MG63 (cell line): ENCODE results near the gene NKX1-1. TPM values are rescaled to one million over a fixed set of nuclear protein-coding genes. Genes with fewer than 3 reads are reported as not detected.

Experiments used
- DNase-seq: peaks from one replicate; pipeline ENCODE4 v3.0.0-alpha.2; 2020
- H3K27me3 ChIP-seq: fragments of 250-450 bp; sonication (Bioruptor Pico); 2 replicates; pipeline ENCODE4 v1.5.1; 2020; ENCODE audit warnings: mild to moderate bottlenecking, moderate library complexity
- H3K36me3 ChIP-seq: fragments of 250-450 bp; sonication (Bioruptor Pico); 2 replicates; pipeline ENCODE4 v1.5.1; 2020; ENCODE audit warnings: mild to moderate bottlenecking, moderate library complexity
- H3K4me3 ChIP-seq: fragments of 250-450 bp; sonication (Bioruptor Pico); 2 replicates; pipeline ENCODE4 v1.5.1; 2020; ENCODE audit warnings: mild to moderate bottlenecking, moderate library complexity
- H3K9me3 ChIP-seq: fragments of 250-450 bp; sonication (Bioruptor Pico); 2 replicates; pipeline ENCODE4 v1.5.1; 2020; ENCODE audit warnings: mild to moderate bottlenecking, moderate library complexity
- total RNA-seq: library from RNA; depleted of rRNA; stranded (reverse); fragments of >200 nt; shearing (Covaris generic); gene quantifications from 2 replicates; pipeline ENCODE4 v1.2.3, GENCODE V29; 2014; ENCODE audit warnings: low replicate concordance

The NKX1-1 gene
- total RNA-seq, 1 experiment from 2014 or later, result not detected

- no peaks in the 10 kb centered on the region for H3K36me3 ChIP-seq
- no peak for DNase-seq
- no peak overlapping the region for H3K4me3 ChIP-seq
- peaks cover 29% of the 10 kb centered on the region for H3K27me3 ChIP-seq
- H3K9me3 ChIP-seq, result no peaks in the 10 kb centered on the region
Measured at GRCh38 chr4:1409491-1410425, 3.5 kb upstream of the NKX1-1 start.

DNA sequence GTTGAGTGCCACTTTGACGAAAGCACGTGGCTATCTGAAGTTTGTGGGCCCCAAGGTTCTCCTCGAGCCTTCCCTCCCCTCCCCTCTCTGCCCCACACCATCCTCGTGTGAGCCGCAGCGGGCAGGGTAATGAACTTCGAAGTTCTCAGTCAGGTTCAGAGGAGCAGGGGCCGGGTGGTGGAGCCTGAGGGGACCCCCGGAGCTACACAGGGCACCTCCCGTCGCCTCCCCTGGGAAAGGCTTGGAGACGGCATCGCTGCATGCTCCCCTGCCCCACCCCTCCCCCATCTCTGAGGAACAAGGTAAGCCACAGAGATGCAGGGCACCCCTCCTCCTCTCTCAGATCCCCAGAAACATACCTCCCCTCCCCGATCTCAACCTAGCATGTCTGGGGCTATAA, 2.8 kb upstream of the NKX1-1 start:
- no peak for DNase-seq
- H3K36me3 ChIP-seq, result no peaks in the 10 kb centered on the region
- H3K9me3 ChIP-seq, result no peaks in the 10 kb centered on the region
- no peak overlapping the region for H3K4me3 ChIP-seq
- peaks cover 35% of the 10 kb centered on the region for H3K27me3 ChIP-seq

GRCh38 chr4:1408418-1408817, 2.2 kb upstream of the NKX1-1 start:
- Histone ChIP-seq H3K9me3 (no peaks in the 10 kb centered on the region), H3K4me3 (no peak overlapping the region), H3K27me3 (peaks cover 38% of the 10 kb centered on the region), H3K36me3 (no peaks in the 10 kb centered on the region)
- no peak for DNase-seq

DNA sequence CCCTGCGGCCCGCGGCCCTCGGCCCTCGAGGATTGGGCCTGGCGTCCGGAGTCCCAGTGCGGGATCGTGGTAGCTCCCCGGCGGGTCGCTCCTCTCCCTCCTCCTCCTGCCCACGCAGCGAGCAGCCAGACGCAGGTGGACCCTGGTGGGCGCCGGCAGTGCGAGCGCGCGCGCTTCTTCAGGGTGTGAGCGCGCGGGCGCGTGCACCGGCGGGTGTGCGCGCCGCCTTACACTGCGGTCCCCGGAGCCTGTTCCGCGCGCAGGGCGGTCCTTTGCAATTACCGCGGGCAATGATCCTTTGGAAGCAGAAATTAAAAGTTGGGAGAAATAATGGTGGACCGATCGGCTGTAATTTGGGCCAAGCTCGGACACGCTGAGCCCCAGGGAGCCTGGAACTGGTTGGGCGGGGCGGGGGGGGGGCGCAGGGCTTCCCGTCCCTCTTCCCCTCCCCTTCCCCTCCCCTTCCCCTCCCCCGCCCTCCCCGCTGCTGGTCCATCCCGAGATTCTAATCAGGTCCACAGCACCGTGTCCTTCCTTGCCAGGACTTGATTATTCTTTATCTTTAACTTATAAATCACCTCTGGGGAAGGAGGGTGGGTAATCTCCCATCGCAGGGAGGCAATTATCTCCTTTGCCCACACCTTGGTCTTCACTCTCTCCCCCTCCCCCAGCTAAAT, 1.6 kb upstream of the NKX1-1 start:
- no peaks in the 10 kb centered on the region for H3K9me3 ChIP-seq
- no peaks in the 10 kb centered on the region for H3K36me3 ChIP-seq
- no peak overlapping the region for H3K4me3 ChIP-seq
- H3K27me3 ChIP-seq, result peaks cover 33% of the 10 kb centered on the region
- no peak for DNase-seq

DNA sequence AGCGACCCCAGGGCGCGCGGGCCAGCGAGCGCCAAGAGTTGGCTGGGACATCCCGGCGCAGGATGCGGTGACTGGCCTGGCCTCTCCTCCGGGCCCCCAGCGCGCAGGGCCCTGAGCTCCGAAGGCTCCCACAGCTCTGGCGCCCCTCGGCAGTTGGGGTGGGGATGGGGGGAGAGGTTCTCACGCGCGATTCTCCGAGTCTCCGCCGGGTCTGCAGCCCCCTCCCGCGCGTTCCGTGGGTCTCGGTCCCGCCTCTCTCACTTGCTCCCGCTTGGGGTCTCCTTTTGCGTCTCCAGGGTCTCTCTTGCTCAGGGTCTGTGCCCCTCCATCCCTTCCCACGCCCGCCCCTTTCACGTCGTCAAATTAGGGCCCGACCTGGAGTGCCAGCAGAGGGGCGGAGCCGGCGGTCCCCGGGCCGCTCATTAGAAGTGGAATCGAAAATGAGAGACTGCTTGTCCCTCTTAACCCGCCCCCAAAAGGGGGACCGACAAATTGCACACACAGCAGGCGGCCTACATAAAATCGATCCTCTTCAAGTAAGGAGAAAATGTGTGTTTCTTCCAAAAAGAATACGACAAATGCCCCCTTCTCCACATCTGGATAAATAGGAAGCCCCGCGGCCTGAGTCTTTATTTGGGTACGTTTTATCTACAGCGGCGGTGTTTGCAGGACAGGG, 877 bp upstream of the NKX1-1 start:
- DNase-seq, result no peak
- Histone ChIP-seq H3K27me3 (peaks cover 39% of the 10 kb centered on the region), H3K9me3 (no peaks in the 10 kb centered on the region), H3K36me3 (no peaks in the 10 kb centered on the region), H3K4me3 (no peak overlapping the region)

DNA sequence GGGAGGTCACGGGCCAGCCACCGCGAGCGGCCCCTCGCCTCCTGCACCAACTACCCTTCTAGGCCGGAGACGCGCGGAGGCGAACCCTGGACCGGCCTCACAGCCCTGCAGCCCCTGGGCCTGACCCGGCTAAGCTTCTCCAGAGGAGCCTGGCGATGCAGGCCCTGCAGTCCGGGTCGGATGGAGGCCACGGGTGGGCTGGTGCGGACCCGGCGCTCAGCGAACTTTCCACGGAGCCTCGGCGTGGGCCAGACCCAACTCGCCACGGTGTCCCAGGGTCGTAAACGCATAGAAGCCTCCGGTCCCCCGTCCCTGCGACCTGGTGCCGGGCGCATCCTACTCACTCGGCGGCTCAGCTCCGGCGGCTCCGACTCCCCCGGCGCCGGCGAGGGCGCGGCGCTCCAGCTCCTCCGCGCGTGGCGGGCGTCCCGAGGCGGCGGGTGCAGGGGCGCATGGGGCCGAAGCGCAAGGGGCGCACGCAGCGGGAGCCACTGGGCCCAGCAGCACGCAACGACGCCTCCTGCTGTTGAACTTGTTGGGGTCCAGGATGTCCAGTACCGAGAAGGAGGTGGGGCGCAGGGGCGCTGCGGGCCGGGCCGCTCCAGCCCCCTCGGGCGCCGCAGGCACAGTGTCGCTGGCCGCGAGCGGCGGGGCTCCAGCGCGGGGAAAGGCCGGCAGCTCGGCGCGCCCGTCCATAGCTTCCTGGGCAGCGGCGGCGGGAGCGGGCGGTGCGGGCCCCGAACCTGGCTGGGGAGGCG, 427 bp downstream of the NKX1-1 start:
- Histone ChIP-seq H3K36me3 (no peaks in the 10 kb centered on the region), H3K4me3 (no peak overlapping the region), H3K27me3 (peaks cover 41% of the 10 kb centered on the region), H3K9me3 (no peaks in the 10 kb centered on the region)
- no peak for DNase-seq

DNA sequence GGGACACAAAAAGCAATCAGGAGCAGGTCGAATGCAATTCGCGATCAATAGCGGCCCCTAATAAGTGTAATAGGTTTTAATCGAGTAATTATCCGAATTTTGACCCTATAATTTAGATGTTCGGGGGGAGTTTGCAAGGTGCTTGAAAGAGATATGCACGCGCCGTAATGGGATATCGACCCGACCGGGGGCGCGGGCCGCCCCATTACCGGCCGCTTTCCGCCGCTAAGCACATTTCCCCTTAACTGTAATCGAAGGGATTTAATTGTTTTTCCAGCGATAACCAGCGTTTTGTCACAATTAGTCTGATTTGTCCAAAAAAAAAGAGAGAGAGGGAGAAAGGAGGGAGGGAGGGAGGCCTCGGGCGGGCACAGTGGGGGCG, 997 bp downstream of the NKX1-1 start:
- Histone ChIP-seq H3K9me3 (no peaks in the 10 kb centered on the region), H3K27me3 (peaks cover 41% of the 10 kb centered on the region), H3K4me3 (no peak overlapping the region), H3K36me3 (no peaks in the 10 kb centered on the region)
- DNase-seq, result no peak

DNA sequence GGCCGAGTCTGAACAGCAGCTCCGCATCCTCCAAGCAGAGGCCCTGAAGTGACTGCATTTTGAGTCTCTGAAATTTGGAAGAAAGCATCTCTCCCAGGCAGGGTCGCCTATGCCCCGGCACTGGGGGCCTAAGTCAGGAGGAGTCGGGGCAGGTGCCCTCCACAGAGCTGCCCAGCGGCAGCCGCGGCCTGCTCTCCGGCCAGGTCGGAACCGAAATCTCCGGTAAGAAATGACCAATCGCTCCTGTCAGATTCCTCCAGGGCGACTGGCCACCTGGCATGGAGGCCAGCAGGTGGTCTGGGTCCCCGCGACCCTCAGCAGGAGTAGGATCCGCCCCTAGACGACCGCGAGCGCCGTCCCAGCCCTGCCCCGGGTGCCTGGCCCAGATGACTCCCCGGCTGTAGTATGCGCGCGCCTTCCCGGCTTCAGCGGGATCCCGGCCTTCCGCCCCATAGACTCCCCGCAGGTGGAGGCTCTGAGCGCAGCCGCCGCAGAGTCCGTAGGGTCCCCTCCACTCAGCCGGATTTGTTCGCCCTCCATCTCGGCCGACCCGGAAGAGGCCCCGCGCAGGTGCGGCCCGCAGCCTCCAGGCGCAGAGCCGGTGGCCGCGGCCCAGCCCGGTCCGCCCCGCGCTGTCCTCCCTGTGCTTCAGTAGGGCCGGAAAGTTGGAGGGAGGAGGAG, 1.5 kb downstream of the NKX1-1 start:
- H3K4me3 ChIP-seq, result no peak overlapping the region
- no peaks in the 10 kb centered on the region for H3K9me3 ChIP-seq
- H3K36me3 ChIP-seq, result no peaks in the 10 kb centered on the region
- DNase-seq, result no peak
- H3K27me3 ChIP-seq, result peaks cover 41% of the 10 kb centered on the region

GRCh38 chr4:1403591-1404572, 2.4 kb downstream of the NKX1-1 start:
- H3K36me3 ChIP-seq, result no peaks in the 10 kb centered on the region
- H3K4me3 ChIP-seq, result no peak overlapping the region
- H3K27me3 ChIP-seq, result peaks cover 40% of the 10 kb centered on the region
- peak; percentile 11 for DNase-seq
- H3K9me3 ChIP-seq, result no peaks in the 10 kb centered on the region

DNA sequence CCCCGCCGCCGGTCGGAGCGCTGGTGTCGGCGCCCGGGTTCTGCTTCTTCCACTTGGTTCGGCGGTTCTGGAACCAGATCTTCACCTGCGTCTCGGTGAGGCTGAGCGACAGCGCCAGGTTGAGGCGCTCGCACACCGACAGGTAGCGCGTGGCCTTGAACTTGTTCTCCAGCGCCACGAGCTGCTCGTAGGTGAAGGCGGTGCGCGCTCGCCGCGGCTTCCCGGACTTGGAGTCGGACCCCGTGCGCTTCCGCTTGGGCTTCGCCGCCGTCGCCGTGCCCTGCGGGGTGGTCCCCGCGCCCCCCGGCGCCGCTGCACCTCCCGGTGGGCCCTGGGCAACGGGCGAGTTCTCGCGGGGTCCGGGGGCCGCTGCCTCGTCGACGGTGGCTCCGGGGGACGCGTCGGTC, 3.1 kb downstream of the NKX1-1 start:
- H3K4me3 ChIP-seq, result no peak overlapping the region
- H3K9me3 ChIP-seq, result no peaks in the 10 kb centered on the region
- H3K27me3 ChIP-seq, result peaks cover 33% of the 10 kb centered on the region
- DNase-seq, result no peak
- H3K36me3 ChIP-seq, result no peaks in the 10 kb centered on the region

- no peaks in the 10 kb centered on the region for H3K36me3 ChIP-seq
- no peak overlapping the region for H3K4me3 ChIP-seq
- DNase-seq, result no peak
- peaks cover 31% of the 10 kb centered on the region for H3K27me3 ChIP-seq
- no peaks in the 10 kb centered on the region for H3K9me3 ChIP-seq
Measured at GRCh38 chr4:1402516-1403091, 3.6 kb downstream of the NKX1-1 start.

GRCh38 chr4:1402021-1402515, 4.2 kb downstream of the NKX1-1 start:
- Histone ChIP-seq H3K4me3 (no peak overlapping the region), H3K9me3 (no peaks in the 10 kb centered on the region), H3K27me3 (peaks cover 27% of the 10 kb centered on the region), H3K36me3 (no peaks in the 10 kb centered on the region)
- DNase-seq, result no peak

- no peaks in the 10 kb centered on the region for H3K9me3 ChIP-seq
- no peak overlapping the region for H3K4me3 ChIP-seq
- no peaks in the 10 kb centered on the region for H3K36me3 ChIP-seq
- peaks cover 21% of the 10 kb centered on the region for H3K27me3 ChIP-seq
- no peak for DNase-seq
Measured at GRCh38 chr4:1401409-1402020, 4.7 kb downstream of the NKX1-1 start.

GRCh38 chr4:1400831-1401408, 5.3 kb downstream of the NKX1-1 start:
- Histone ChIP-seq H3K27me3 (peaks cover 21% of the 10 kb centered on the region), H3K4me3 (no peak overlapping the region), H3K9me3 (no peaks in the 10 kb centered on the region), H3K36me3 (no peaks in the 10 kb centered on the region)
- no peak for DNase-seq
